ENCODE results near the gene TMEM35B. TPM values are rescaled to one million over a fixed set of nuclear protein-coding genes. Genes with fewer than 3 reads are reported as not detected.
A peak's percentile ranks its signal among the peaks of the same experiment; 100 is the strongest.

Gene TMEM35B
- total RNA-seq, 1 donor = 22.1 TPM

DNA sequence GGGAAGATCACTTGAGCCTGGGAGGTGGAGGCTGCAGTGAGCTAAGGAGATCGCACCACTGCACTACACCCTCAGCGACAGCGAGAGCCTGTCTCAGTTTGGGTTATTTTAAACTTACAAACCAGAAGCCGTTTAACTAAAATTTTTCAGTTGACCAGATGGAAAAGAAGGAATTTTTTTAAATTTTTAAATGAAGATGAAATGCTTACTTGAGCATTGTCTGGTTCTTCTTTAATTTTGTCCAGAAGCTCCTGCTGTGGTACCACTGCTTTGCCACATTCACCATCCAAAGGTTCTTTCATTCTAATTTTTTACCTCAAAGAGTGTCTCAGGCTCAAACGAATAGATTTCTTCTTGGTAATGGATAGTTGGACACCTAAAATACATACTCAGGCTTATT is 45.2 kb upstream of the TMEM35B start:
- Histone ChIP-seq H3K4me3 (ENCODE audit: insufficient read depth, low read length) (peak overlapping the region; percentile 99), H3K27ac (ENCODE audit: low read depth, low read length) (peak overlapping the region; percentile 92), H3K27me3 (ENCODE audit: insufficient read depth, low read length) (no peaks in the 10 kb centered on the region), H3K4me2 (ENCODE audit: insufficient read depth, low read length) (peak overlapping the region; percentile 96), H3K36me3 (ENCODE audit: insufficient read depth, low read length) (peaks cover 3% of the 10 kb centered on the region), H3K79me2 (ENCODE audit: insufficient read depth, low read length) (peaks cover 50% of the 10 kb centered on the region), H3K9me3 (ENCODE audit: low read depth, low read length) (no peaks in the 10 kb centered on the region), H3K4me1 (ENCODE audit: insufficient read depth, low read length) (peaks cover 4% of the 10 kb centered on the region), H4K20me1 (ENCODE audit: insufficient read depth, low read length) (no peaks in the 10 kb centered on the region), H2AFZ (ENCODE audit: low read length) (peak overlapping the region; percentile 98)
- TF ChIP-seq, protein P1, sequence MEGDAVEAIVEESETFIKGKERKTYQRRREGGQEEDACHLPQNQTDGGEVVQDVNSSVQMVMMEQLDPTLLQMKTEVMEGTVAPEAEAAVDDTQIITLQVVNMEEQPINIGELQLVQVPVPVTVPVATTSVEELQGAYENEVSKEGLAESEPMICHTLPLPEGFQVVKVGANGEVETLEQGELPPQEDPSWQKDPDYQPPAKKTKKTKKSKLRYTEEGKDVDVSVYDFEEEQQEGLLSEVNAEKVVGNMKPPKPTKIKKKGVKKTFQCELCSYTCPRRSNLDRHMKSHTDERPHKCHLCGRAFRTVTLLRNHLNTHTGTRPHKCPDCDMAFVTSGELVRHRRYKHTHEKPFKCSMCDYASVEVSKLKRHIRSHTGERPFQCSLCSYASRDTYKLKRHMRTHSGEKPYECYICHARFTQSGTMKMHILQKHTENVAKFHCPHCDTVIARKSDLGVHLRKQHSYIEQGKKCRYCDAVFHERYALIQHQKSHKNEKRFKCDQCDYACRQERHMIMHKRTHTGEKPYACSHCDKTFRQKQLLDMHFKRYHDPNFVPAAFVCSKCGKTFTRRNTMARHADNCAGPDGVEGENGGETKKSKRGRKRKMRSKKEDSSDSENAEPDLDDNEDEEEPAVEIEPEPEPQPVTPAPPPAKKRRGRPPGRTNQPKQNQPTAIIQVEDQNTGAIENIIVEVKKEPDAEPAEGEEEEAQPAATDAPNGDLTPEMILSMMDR (IDR thresholded peaks at IDR 0.05; ENCODE audit: extremely low read depth, low read depth, low read length) = no peak
- DNase-seq (ENCODE audit: insufficient read length, low spot score, missing footprints) = peak; percentile 64

GRCh38 chr1:35029761-35030160 is 44.6 kb upstream of the TMEM35B start:
- Histone ChIP-seq H3K4me2 (ENCODE audit: insufficient read depth, low read length) (peak overlapping the region; percentile 96), H3K4me3 (ENCODE audit: insufficient read depth, low read length) (no peak overlapping the region), H2AFZ (ENCODE audit: low read length) (no peak overlapping the region), H3K79me2 (ENCODE audit: insufficient read depth, low read length) (peaks cover 52% of the 10 kb centered on the region), H3K36me3 (ENCODE audit: insufficient read depth, low read length) (peaks cover 3% of the 10 kb centered on the region), H3K9me3 (ENCODE audit: low read depth, low read length) (no peaks in the 10 kb centered on the region), H3K27ac (ENCODE audit: low read depth, low read length) (no peak overlapping the region), H3K4me1 (ENCODE audit: insufficient read depth, low read length) (peaks cover 4% of the 10 kb centered on the region), H3K27me3 (ENCODE audit: insufficient read depth, low read length) (no peaks in the 10 kb centered on the region), H4K20me1 (ENCODE audit: insufficient read depth, low read length) (no peaks in the 10 kb centered on the region)
- TF ChIP-seq, protein P1 (IDR thresholded peaks at IDR 0.05; ENCODE audit: extremely low read depth, low read depth, low read length) = no peak
- DNase-seq (ENCODE audit: insufficient read length, low spot score, missing footprints) = peak; percentile 11

- no peak overlapping the region for H3K4me3 ChIP-seq (ENCODE audit: insufficient read depth, low read length)
- H3K27ac ChIP-seq (ENCODE audit: low read depth, low read length) = no peak overlapping the region
- no peaks in the 10 kb centered on the region for H3K27me3 ChIP-seq (ENCODE audit: insufficient read depth, low read length)
- TF ChIP-seq, protein P1 (IDR thresholded peaks at IDR 0.05; ENCODE audit: extremely low read depth, low read depth, low read length) = no peak
- no peak for DNase-seq (ENCODE audit: insufficient read length, low spot score, missing footprints)
- H2AFZ ChIP-seq (ENCODE audit: low read length) = no peak overlapping the region
- no peaks in the 10 kb centered on the region for H3K9me3 ChIP-seq (ENCODE audit: low read depth, low read length)
- no peaks in the 10 kb centered on the region for H4K20me1 ChIP-seq (ENCODE audit: insufficient read depth, low read length)
- no peaks in the 10 kb centered on the region for H3K4me1 ChIP-seq (ENCODE audit: insufficient read depth, low read length)
- no peak overlapping the region for H3K4me2 ChIP-seq (ENCODE audit: insufficient read depth, low read length)
- H3K79me2 ChIP-seq (ENCODE audit: insufficient read depth, low read length) = no peaks in the 10 kb centered on the region
- H3K36me3 ChIP-seq (ENCODE audit: insufficient read depth, low read length) = peaks cover 26% of the 10 kb centered on the region
These were observed 31.3 kb upstream of the TMEM35B start for GRCh38 chr1:35016406-35016805.

DNA sequence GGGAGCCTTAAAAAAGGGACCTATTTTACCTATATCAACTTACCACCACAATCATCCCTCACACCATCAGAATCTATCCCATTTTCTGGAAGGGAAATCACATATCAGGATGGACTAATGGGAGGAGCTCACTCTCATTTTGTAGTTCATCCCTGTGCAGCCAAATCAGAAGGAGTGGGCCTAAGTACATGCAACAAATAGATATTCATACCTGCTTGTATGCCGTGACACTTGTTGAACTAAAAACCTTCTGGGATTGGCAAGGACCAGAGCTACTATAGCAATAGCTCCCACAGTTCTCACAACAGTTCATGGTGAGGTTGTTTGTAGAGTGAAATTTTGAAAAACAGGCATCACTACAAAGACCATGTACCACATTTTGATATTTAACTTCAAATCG is 29.3 kb upstream of the TMEM35B start:
- TF ChIP-seq, protein P1 (IDR thresholded peaks at IDR 0.05; ENCODE audit: extremely low read depth, low read depth, low read length) = no peak
- H3K27me3 ChIP-seq (ENCODE audit: insufficient read depth, low read length) = no peaks in the 10 kb centered on the region
- no peaks in the 10 kb centered on the region for H3K79me2 ChIP-seq (ENCODE audit: insufficient read depth, low read length)
- H3K27ac ChIP-seq (ENCODE audit: low read depth, low read length) = no peak overlapping the region
- H2AFZ ChIP-seq (ENCODE audit: low read length) = no peak overlapping the region
- no peak overlapping the region for H3K4me3 ChIP-seq (ENCODE audit: insufficient read depth, low read length)
- no peaks in the 10 kb centered on the region for H4K20me1 ChIP-seq (ENCODE audit: insufficient read depth, low read length)
- DNase-seq (ENCODE audit: insufficient read length, low spot score, missing footprints) = no peak
- H3K36me3 ChIP-seq (ENCODE audit: insufficient read depth, low read length) = peaks cover 38% of the 10 kb centered on the region
- no peaks in the 10 kb centered on the region for H3K4me1 ChIP-seq (ENCODE audit: insufficient read depth, low read length)
- no peaks in the 10 kb centered on the region for H3K9me3 ChIP-seq (ENCODE audit: low read depth, low read length)
- no peak overlapping the region for H3K4me2 ChIP-seq (ENCODE audit: insufficient read depth, low read length)
